Activated naive CD4-positive, alpha-beta T cell treated with anti-CD3 and anti-CD28 coated beads for 36 hours (primary cell): Measurements from ENCODE around the gene ZBTB20. TPM values are rescaled to one million over a fixed set of nuclear protein-coding genes. Genes with fewer than 3 reads are reported as not detected.

Experiments used
- CTCF ChIA-PET: fragments of 350-600 bp; sonication (Branson Sonifier 250); formaldehyde crosslinking; loops from one replicate; lab custom pipeline; 2021; ENCODE audit warnings: antibody characterized with exemption; lab: Charles Lee
- DNase-seq: peaks from one replicate; pipeline ENCODE4 v3.0.0-alpha.2; 2020
- H3K27ac Mint-ChIP-seq: one replicate; pipeline ENCODE4 v1.8.0; 2021; ENCODE audit warnings: mild to moderate bottlenecking, mixed read lengths
- H3K27me3 Mint-ChIP-seq: one replicate; pipeline ENCODE4 v1.8.0; 2021; ENCODE audit warnings: low read depth, mixed read lengths
- H3K36me3 Mint-ChIP-seq: one replicate; pipeline ENCODE4 v1.8.0; 2021; ENCODE audit warnings: low read depth, mixed read lengths
- H3K4me1 Mint-ChIP-seq: one replicate; pipeline ENCODE4 v1.8.0; 2021; ENCODE audit warnings: low read depth, mixed read lengths
- H3K4me3 Mint-ChIP-seq: one replicate; pipeline ENCODE4 v1.8.0; 2021; ENCODE audit warnings: mild to moderate bottlenecking, moderate library complexity, mixed read lengths
- H3K9me3 Mint-ChIP-seq: one replicate; pipeline ENCODE4 v1.8.0; 2021; ENCODE audit warnings: mixed read lengths
- intact Hi-C: fragments of 100-400 bp; cut with micrococcal nuclease; formaldehyde crosslinking; loops from one replicate; pipeline ENCODE4 v1.15.1; 2023
- total RNA-seq, 2 experiments: library from RNA; stranded (reverse); gene quantifications; one replicate each; pipeline ENCODE4 v1.2.3, GENCODE V29; 2021

ZBTB20 gene
- total RNA-seq, 2 experiments from 2014 or later = 4.5 to 4.7 TPM

DNA sequence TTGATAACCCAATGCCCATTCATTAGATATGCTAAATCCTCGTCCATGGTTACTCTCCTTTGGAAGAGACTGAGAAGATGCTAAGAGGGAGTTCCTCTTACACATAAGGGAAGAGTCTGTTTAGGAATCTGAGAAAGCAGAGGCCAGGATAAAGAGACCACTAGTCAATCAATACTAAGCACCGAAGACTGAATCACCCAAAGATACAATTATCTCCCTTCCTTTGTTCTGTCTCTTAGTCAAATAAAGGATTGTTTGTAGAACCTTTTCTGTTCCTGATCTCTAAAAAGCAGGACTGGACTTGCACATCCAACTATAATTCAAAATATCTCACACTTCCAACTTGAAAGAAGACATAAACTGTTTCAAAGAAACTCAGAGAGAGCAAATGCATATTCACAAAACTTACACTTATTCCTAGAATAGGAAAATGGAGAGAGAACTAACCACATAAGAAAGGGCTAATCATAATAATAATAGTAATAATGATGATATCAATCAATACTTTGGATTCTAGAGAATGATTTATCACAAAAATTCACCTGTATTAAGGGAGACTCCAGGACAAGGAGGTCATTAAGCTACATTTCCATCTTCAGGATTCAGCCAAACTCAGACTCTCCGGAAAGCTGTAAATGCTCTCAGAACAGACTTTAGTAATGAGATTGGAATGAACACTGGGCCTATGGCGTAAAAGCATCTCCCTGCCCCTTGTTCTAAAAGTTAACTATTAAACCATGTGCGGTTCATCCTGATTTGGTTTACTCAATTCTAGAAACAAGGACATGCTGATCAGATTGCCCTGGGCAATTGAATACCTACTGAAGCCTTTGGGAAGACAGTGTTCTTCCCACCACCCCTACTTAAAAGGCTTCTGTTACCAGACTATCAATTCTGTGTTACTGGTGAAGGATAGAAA, 401.5 kb downstream of the ZBTB20 start:
- no peak for DNase-seq
- Mint-ChIP-seq H3K4me1 (peaks cover 18% of the 10 kb centered on the region), H3K27me3 (no peaks in the 10 kb centered on the region), H3K4me3 (no peak overlapping the region), H3K36me3 (peaks cover 4% of the 10 kb centered on the region), H3K27ac (no peak overlapping the region), H3K9me3 (no peaks in the 10 kb centered on the region)
- intact Hi-C loops = no loop called here
- CTCF ChIA-PET = no interaction called here

- Mint-ChIP-seq H3K36me3 (peaks cover 5% of the 10 kb centered on the region), H3K4me1 (peaks cover 16% of the 10 kb centered on the region), H3K9me3 (no peaks in the 10 kb centered on the region), H3K27me3 (no peaks in the 10 kb centered on the region), H3K4me3 (no peak overlapping the region), H3K27ac (no peak overlapping the region)
- intact Hi-C loops = no loop called here
- CTCF ChIA-PET = interaction anchor here (1.0 kb wide), 1 partner anchor 24 kb away, joined by 3 read pairs; no protein-coding TSS in a partner anchor
- DNase-seq = no peak
Observed at GRCh38 chr3:114743746-114744485, 403.2 kb downstream of the ZBTB20 start.

DNA sequence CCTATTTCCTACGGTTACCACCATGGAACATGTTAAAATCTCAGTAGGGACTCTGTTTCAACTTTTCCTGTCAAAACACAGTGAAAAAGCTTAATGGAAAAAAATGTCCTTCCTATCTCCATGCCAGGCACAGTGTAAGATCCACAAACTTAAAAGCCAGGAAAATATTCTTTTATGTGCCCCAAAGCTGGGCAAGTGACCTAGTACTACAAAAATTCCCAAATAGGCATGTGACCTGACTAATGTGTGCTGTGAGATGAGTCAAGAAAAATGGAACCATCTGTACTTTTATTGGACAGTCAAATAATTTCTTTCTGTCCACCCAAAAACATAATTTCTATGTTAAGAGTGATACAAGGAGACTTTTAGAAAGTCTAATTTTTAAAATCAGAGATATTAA, 406.0 kb downstream of the ZBTB20 start:
- Mint-ChIP-seq H3K9me3 (no peaks in the 10 kb centered on the region), H3K27me3 (no peaks in the 10 kb centered on the region), H3K36me3 (peaks cover 5% of the 10 kb centered on the region), H3K4me1 (peaks cover 4% of the 10 kb centered on the region), H3K4me3 (no peak overlapping the region), H3K27ac (no peak overlapping the region)
- CTCF ChIA-PET = no interaction called here
- DNase-seq = no peak
- intact Hi-C loops = no loop called here

DNA sequence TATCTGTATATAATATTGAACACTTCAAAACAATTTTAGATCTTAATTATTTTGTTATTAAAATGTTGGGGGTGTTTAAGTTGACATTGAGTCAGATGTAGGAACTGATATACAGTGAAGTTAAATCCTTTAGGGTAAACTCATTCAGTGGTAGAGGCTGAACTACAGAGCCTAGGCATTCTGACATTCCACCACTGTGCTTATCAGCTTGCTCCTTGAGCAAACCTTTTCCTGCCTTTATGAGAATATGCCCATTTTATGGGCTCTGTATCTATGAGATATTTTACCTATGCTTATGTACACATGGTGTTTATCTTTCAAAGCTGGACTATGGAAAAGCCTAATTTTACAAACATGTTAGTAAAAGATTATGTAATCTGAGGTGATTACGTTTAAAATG, 407.5 kb downstream of the ZBTB20 start:
- Mint-ChIP-seq H3K4me3 (no peak overlapping the region), H3K4me1 (peaks cover 4% of the 10 kb centered on the region), H3K9me3 (no peaks in the 10 kb centered on the region), H3K36me3 (peaks cover 4% of the 10 kb centered on the region), H3K27ac (no peak overlapping the region), H3K27me3 (no peaks in the 10 kb centered on the region)
- intact Hi-C loops = no loop called here
- CTCF ChIA-PET = interaction anchor here (0.5 kb wide), 1 partner anchor 1141 kb away, joined by 3 read pairs; no protein-coding TSS in a partner anchor
- no peak for DNase-seq

DNA sequence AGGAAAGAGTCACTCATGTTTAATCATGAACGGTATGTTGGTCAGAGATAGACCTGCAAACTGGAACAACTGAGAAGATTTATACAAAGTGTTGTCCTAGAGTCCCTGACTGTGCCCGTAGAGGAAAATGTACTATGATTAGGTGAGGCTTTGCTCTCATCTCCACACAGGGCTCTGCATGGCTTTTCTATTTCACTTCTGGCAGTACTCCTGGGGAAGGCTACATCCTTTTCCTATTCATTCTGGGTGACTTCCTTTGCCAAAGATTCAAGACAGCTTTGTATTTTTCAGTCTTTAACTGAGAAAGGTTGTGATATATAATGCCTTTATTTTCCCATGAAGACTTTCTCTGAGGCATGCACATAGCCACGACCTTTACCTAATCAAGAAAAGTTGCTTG, 414.7 kb downstream of the ZBTB20 start:
- Mint-ChIP-seq H3K27ac (no peak overlapping the region), H3K36me3 (no peaks in the 10 kb centered on the region), H3K4me1 (peaks cover 1% of the 10 kb centered on the region), H3K27me3 (no peaks in the 10 kb centered on the region), H3K4me3 (no peak overlapping the region), H3K9me3 (no peaks in the 10 kb centered on the region)
- CTCF ChIA-PET = no interaction called here
- no peak for DNase-seq
- intact Hi-C loops = no loop called here

DNA sequence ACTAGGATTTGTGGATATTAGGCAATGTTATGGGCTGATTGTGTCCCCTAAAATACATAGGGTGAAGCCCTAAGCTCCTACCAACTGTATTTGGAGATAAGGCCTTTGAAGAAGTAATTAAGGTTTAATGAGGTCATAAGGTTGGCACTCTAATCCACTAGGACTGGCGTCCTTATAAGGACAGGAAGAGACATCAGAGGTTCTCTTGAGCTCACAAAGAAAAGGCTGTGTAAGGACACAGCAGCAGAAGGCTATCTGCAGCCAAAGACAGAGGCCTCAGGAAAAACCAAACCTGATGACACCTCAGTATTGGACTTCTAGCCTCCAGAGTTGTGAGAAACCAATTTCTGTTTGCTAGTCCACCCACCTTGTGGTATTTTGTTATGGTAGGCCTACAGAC, 416.7 kb downstream of the ZBTB20 start:
- Mint-ChIP-seq H3K27ac (no peak overlapping the region), H3K4me3 (no peak overlapping the region), H3K4me1 (no peaks in the 10 kb centered on the region), H3K36me3 (no peaks in the 10 kb centered on the region), H3K27me3 (no peaks in the 10 kb centered on the region), H3K9me3 (no peaks in the 10 kb centered on the region)
- CTCF ChIA-PET = no interaction called here
- intact Hi-C loops = no loop called here
- no peak for DNase-seq

GRCh38 chr3:114727373-114727772, 419.7 kb downstream of the ZBTB20 start:
- Mint-ChIP-seq H3K27ac (no peak overlapping the region), H3K4me1 (peaks cover 5% of the 10 kb centered on the region), H3K4me3 (no peak overlapping the region), H3K9me3 (no peaks in the 10 kb centered on the region), H3K27me3 (no peaks in the 10 kb centered on the region), H3K36me3 (no peaks in the 10 kb centered on the region)
- intact Hi-C loops = no loop called here
- no peak for DNase-seq
- CTCF ChIA-PET = no interaction called here

DNA sequence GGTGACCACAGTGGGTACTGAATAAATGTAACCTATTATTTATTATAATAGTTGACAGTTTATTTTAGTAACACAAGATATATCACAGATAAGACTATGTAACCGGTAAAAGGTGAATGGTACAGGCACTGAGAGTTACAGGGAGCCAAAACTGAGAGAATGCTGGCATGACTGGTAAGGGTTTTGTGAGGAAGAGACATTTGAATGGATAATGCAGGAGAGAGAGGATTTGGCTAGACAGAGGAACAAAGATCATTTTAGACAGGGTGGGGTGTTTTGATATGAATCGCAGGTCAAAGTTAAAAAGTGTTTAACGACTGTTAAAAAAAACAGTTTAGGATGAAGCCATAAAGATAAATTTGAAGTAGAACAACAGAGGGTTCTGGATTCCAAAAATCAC, 421.1 kb downstream of the ZBTB20 start:
- H3K4me1 Mint-ChIP-seq = peaks cover 18% of the 10 kb centered on the region
- H3K27ac Mint-ChIP-seq = no peak overlapping the region
- no peak for DNase-seq
- CTCF ChIA-PET = no interaction called here
- intact Hi-C loops = no loop called here
- H3K9me3 Mint-ChIP-seq = no peaks in the 10 kb centered on the region
- no peak overlapping the region for H3K4me3 Mint-ChIP-seq
- H3K36me3 Mint-ChIP-seq = no peaks in the 10 kb centered on the region
- H3K27me3 Mint-ChIP-seq = no peaks in the 10 kb centered on the region

- Mint-ChIP-seq H3K9me3 (no peaks in the 10 kb centered on the region), H3K4me3 (no peak overlapping the region), H3K4me1 (peaks cover 23% of the 10 kb centered on the region), H3K27ac (no peak overlapping the region), H3K36me3 (no peaks in the 10 kb centered on the region), H3K27me3 (no peaks in the 10 kb centered on the region)
- intact Hi-C loops = loop anchor here (1.0 to 5.0 kb wide), 2 partner anchors 89 to 220 kb away; no protein-coding TSS in a partner anchor
- no peak for DNase-seq
- CTCF ChIA-PET = interaction anchor here (0.7 kb wide), 1 partner anchor 679 kb away, joined by 6 read pairs; no protein-coding TSS in a partner anchor
Observed at GRCh38 chr3:114722530-114722929, 424.6 kb downstream of the ZBTB20 start.

GRCh38 chr3:114721864-114722263, 425.2 kb downstream of the ZBTB20 start:
- no peak overlapping the region for H3K4me3 Mint-ChIP-seq
- H3K27me3 Mint-ChIP-seq = no peaks in the 10 kb centered on the region
- CTCF ChIA-PET = no interaction called here
- no peak for DNase-seq
- H3K4me1 Mint-ChIP-seq = peaks cover 23% of the 10 kb centered on the region
- H3K9me3 Mint-ChIP-seq = no peaks in the 10 kb centered on the region
- H3K27ac Mint-ChIP-seq = no peak overlapping the region
- intact Hi-C loops = loop anchor here (1.0 to 5.0 kb wide), 3 partner anchors 15 to 220 kb away; no protein-coding TSS in a partner anchor
- H3K36me3 Mint-ChIP-seq = no peaks in the 10 kb centered on the region

DNA sequence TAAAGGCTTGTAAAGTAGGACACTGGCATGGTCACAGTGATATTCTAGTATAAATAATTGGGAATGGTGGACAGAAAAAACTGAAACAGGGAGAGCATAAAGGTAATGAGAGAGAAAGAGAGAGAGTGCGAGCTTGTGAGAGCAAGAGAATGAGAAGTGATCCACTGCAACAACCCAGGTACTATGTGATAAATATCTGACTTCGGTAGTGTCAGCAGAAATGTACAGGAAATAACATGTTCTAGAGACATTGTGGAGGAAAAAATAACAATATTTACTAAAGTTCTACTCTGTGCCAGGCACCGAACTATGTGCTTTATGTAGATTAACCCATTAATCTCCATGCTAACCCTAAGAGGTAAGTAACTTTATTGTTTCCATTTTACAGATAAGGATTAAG, 425.9 kb downstream of the ZBTB20 start:
- Mint-ChIP-seq H3K9me3 (no peaks in the 10 kb centered on the region), H3K4me1 (peaks cover 23% of the 10 kb centered on the region), H3K27ac (no peak overlapping the region), H3K27me3 (no peaks in the 10 kb centered on the region), H3K4me3 (no peak overlapping the region), H3K36me3 (no peaks in the 10 kb centered on the region)
- CTCF ChIA-PET = no interaction called here
- DNase-seq = no peak
- intact Hi-C loops = loop anchor here (2.0 to 5.0 kb wide), 2 partner anchors 14 to 219 kb away; no protein-coding TSS in a partner anchor

- intact Hi-C loops = no loop called here
- Mint-ChIP-seq H3K27ac (no peak overlapping the region), H3K36me3 (no peaks in the 10 kb centered on the region), H3K9me3 (no peaks in the 10 kb centered on the region), H3K27me3 (no peaks in the 10 kb centered on the region), H3K4me3 (no peak overlapping the region), H3K4me1 (peaks cover 23% of the 10 kb centered on the region)
- CTCF ChIA-PET = no interaction called here
- no peak for DNase-seq
Observed at GRCh38 chr3:114718898-114719210, 428.2 kb downstream of the ZBTB20 start.
